ENCODE results near the gene SLC25A26.

- TF ChIP-seq CTCF (IDR thresholded peaks at IDR 0.05) (peak; percentile 70 to 90 (median 88)), POLR2A (IDR thresholded peaks at IDR 0.05) (no peak)
These were observed 186.9 kb downstream of the SLC25A26 start for GRCh38 chr3:66407611-66408218.
